ENCODE results near the gene BRD7. TPM values are rescaled to one million over a fixed set of nuclear protein-coding genes. Genes with fewer than 3 reads are reported as not detected.

The BRD7 gene
- total and polyA plus RNA-seq, 4 donors = 13.3 to 34.3 (median 14.1) TPM

DNA sequence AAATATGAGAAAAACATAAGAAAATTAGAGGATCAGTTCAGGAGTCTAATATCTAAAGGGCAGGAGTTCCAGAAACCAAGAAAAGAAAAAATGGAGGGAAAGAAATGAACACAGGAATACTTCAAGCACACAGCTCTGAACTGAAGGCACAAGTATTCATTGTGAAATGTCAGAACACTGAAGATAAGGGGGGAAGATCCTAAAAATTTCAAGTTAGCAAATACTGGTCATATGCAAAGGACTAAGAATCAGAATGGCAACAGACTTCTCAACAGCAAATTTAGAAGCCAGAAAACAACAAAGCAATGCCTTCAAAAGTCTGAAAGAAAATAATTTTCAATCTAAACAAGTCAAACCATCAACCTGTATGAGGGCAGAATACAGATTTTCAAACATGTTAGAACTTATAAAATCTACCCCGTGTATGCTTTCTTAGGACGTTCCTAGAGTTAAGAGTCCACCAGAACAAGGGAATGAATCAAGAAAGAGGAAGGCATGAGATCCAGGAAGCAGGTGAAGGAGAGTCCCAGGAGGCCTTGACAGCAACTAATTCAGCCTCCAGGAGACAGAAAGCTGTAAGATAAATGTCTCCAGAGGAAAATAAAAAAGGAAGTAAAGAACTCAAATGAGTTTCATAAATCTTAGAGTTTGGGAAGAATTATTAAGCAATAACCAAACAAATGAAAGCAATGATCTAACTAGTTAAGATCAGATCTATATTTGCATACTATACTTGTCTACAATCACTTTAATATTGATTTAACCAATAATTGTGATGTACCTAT lies 2.8 kb downstream of the BRD7 start:
- TF ChIP-seq NR2F2 (IDR thresholded peaks at IDR 0.05) = no peak
- TF ChIP-seq, protein P1, sequence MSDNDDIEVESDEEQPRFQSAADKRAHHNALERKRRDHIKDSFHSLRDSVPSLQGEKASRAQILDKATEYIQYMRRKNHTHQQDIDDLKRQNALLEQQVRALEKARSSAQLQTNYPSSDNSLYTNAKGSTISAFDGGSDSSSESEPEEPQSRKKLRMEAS (IDR thresholded peaks at IDR 0.05) = no peak
- no peak for TF ChIP-seq HNF4G (IDR thresholded peaks at IDR 0.05)
- TF ChIP-seq RAD21 (IDR thresholded peaks at IDR 0.05) = no peak
- TF ChIP-seq EGR1 (IDR thresholded peaks at IDR 0.05; ENCODE audit: low read depth in 2 of 2) = no peak
- TF ChIP-seq, protein P2, sequence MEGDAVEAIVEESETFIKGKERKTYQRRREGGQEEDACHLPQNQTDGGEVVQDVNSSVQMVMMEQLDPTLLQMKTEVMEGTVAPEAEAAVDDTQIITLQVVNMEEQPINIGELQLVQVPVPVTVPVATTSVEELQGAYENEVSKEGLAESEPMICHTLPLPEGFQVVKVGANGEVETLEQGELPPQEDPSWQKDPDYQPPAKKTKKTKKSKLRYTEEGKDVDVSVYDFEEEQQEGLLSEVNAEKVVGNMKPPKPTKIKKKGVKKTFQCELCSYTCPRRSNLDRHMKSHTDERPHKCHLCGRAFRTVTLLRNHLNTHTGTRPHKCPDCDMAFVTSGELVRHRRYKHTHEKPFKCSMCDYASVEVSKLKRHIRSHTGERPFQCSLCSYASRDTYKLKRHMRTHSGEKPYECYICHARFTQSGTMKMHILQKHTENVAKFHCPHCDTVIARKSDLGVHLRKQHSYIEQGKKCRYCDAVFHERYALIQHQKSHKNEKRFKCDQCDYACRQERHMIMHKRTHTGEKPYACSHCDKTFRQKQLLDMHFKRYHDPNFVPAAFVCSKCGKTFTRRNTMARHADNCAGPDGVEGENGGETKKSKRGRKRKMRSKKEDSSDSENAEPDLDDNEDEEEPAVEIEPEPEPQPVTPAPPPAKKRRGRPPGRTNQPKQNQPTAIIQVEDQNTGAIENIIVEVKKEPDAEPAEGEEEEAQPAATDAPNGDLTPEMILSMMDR (IDR thresholded peaks at IDR 0.05; ENCODE audit: low read depth, low read length, missing input control) = no peak
- no peak for TF ChIP-seq RXRA (IDR thresholded peaks at IDR 0.05)
- no peak for TF ChIP-seq FOXA2 (IDR thresholded peaks at IDR 0.05)
- TF ChIP-seq GABPA (IDR thresholded peaks at IDR 0.05 in 1 of 2, conservative IDR thresholded peaks at IDR 0.05 in 1 of 2) = no peak
- TF ChIP-seq, protein P3, sequence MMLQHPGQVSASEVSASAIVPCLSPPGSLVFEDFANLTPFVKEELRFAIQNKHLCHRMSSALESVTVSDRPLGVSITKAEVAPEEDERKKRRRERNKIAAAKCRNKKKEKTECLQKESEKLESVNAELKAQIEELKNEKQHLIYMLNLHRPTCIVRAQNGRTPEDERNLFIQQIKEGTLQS (IDR thresholded peaks at IDR 0.05) = no peak
- TF ChIP-seq HNF4A (conservative IDR thresholded peaks at IDR 0.05) = no peak
- TF ChIP-seq FOXA1 (IDR thresholded peaks at IDR 0.05) = no peak
- no peak for TF ChIP-seq JUND (IDR thresholded peaks at IDR 0.05)
- no peak for TF ChIP-seq TAF1 (conservative IDR thresholded peaks at IDR 0.05)
- TF ChIP-seq, protein P4, sequence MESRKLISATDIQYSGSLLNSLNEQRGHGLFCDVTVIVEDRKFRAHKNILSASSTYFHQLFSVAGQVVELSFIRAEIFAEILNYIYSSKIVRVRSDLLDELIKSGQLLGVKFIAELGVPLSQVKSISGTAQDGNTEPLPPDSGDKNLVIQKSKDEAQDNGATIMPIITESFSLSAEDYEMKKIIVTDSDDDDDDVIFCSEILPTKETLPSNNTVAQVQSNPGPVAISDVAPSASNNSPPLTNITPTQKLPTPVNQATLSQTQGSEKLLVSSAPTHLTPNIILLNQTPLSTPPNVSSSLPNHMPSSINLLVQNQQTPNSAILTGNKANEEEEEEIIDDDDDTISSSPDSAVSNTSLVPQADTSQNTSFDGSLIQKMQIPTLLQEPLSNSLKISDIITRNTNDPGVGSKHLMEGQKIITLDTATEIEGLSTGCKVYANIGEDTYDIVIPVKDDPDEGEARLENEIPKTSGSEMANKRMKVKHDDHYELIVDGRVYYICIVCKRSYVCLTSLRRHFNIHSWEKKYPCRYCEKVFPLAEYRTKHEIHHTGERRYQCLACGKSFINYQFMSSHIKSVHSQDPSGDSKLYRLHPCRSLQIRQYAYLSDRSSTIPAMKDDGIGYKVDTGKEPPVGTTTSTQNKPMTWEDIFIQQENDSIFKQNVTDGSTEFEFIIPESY (IDR thresholded peaks at IDR 0.05) = no peak
- TF ChIP-seq YY1 (IDR thresholded peaks at IDR 0.05) = no peak
- no peak for TF ChIP-seq SP1 (IDR thresholded peaks at IDR 0.05)
- TF ChIP-seq, protein P5, sequence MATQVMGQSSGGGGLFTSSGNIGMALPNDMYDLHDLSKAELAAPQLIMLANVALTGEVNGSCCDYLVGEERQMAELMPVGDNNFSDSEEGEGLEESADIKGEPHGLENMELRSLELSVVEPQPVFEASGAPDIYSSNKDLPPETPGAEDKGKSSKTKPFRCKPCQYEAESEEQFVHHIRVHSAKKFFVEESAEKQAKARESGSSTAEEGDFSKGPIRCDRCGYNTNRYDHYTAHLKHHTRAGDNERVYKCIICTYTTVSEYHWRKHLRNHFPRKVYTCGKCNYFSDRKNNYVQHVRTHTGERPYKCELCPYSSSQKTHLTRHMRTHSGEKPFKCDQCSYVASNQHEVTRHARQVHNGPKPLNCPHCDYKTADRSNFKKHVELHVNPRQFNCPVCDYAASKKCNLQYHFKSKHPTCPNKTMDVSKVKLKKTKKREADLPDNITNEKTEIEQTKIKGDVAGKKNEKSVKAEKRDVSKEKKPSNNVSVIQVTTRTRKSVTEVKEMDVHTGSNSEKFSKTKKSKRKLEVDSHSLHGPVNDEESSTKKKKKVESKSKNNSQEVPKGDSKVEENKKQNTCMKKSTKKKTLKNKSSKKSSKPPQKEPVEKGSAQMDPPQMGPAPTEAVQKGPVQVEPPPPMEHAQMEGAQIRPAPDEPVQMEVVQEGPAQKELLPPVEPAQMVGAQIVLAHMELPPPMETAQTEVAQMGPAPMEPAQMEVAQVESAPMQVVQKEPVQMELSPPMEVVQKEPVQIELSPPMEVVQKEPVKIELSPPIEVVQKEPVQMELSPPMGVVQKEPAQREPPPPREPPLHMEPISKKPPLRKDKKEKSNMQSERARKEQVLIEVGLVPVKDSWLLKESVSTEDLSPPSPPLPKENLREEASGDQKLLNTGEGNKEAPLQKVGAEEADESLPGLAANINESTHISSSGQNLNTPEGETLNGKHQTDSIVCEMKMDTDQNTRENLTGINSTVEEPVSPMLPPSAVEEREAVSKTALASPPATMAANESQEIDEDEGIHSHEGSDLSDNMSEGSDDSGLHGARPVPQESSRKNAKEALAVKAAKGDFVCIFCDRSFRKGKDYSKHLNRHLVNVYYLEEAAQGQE (IDR thresholded peaks at IDR 0.05) = no peak
- no peaks in the 10 kb centered on the region for H3K9me3 ChIP-seq (ENCODE audit: control insufficient read depth in 4 of 4, low read length in 3 of 4)
- H3K4me1 ChIP-seq (ENCODE audit: control insufficient read depth in 4 of 4, insufficient read depth in 4 of 4, low read length in 3 of 4) = peaks cover 3 to 24% (median 23%) of the 10 kb centered on the region in 4 donors
- H3K36me3 ChIP-seq (ENCODE audit: control insufficient read depth in 4 of 4, insufficient read depth in 3 of 4, low read depth in 1 of 4, low read length in 3 of 4) = peaks cover 0 to 27% (median 10%) of the 10 kb centered on the region in 4 donors
- WGBS = 60% methylated on average over 2 of the region's 2 CpGs
- no peaks in the 10 kb centered on the region for H3K27me3 ChIP-seq (ENCODE audit: control insufficient read depth in 4 of 4, insufficient read depth in 4 of 4, low read length in 3 of 4)
- no peak for DNase-seq (ENCODE audit: low spot score)
- H3K4me3 ChIP-seq (ENCODE audit: low read depth in 1 of 3, low read length in 3 of 3) = no peak overlapping the region
- no peak overlapping the region for H3K27ac ChIP-seq (ENCODE audit: low read depth in 1 of 2, low read length in 2 of 2)
- H3K9ac ChIP-seq (ENCODE audit: low read depth in 1 of 2, low read length in 2 of 2) = no peak overlapping the region

Data from liver (tissue), 9 donors.